Stomach (tissue), 9 donors: ENCODE measurements around the gene TMPRSS11E. TPM values are rescaled to one million over a fixed set of nuclear protein-coding genes. Genes with fewer than 3 reads are reported as not detected.

Source experiments
- DNase-seq, 2 donors: peaks; one replicate each; pipeline versions ENCODE4 v3.0.0 to v3.0.0-alpha.2; 2013 to 2019
- H3K27ac ChIP-seq, 5 donors: fragments of 200-600 bp in 4 of 5; sonication (generic) in 4 of 5; one replicate each; pipeline ENCODE4 v1.5.1; 2013 to 2019; ENCODE audit warnings: mild to moderate bottlenecking in 1 of 5, moderate library complexity in 1 of 5
- H3K27me3 ChIP-seq, 3 donors: fragments of 200-600 bp; sonication (generic); one replicate each; pipeline ENCODE4 v1.5.1; 2017 to 2019; ENCODE audit warnings: mixed run types in 1 of 3
- H3K36me3 ChIP-seq, 4 donors: fragments of 200-600 bp; sonication (generic); 1 replicate in 3 of 4; 2 replicates in 1 of 4; pipeline ENCODE4 v1.5.1; 2016 to 2019
- H3K4me1 ChIP-seq, 4 donors: fragments of 200-600 bp; sonication (generic); one replicate each; pipeline ENCODE4 v1.5.1; 2016 to 2019
- H3K4me3 ChIP-seq, 4 donors: fragments of 200-600 bp; sonication (generic) in 3 of 4; one replicate each; pipeline ENCODE4 v1.5.1; 2016 to 2019; ENCODE audit warnings: mild to moderate bottlenecking in 1 of 4
- H3K9me3 ChIP-seq, 4 donors: fragments of 200-600 bp; sonication (generic); one replicate each; pipeline ENCODE4 v1.5.1; 2016 to 2019
- CTCF ChIP-seq, 7 experiments: fragments of 450-650 bp in 4 of 7; fragments of 200-600 bp in 3 of 7; sonication (generic) in 3 of 7; IDR thresholded peaks; one replicate each; pipeline ENCODE4 v1.5.1; 2016 to 2019; ENCODE audit warnings: antibody characterized with exemption in 7 of 7, control low read depth in 2 of 7, mild to moderate bottlenecking in 1 of 7
- EP300 ChIP-seq: sonication (generic); formaldehyde crosslinking; IDR thresholded peaks from one replicate; pipeline ENCODE4 v1.6.1; 2017; ENCODE audit warnings: antibody characterized with exemption
- POLR2A ChIP-seq, 4 donors: fragments of 450-650 bp; IDR thresholded peaks; one replicate each; pipeline ENCODE4 v1.6.1; 2016; ENCODE audit warnings: antibody characterized with exemption in 4 of 4, control low read depth in 2 of 4, mild to moderate bottlenecking in 1 of 4, moderate library complexity in 1 of 4
- POLR2AphosphoS5 ChIP-seq, 3 donors: sonication (generic); formaldehyde crosslinking; IDR thresholded peaks; one replicate each; pipeline ENCODE4 v1.6.1; 2016; ENCODE audit warnings: antibody characterized with exemption in 3 of 3
- WGBS, 5 donors: extraction: QIAGEN DNeasy Blood & Tissue Kit in 3 of 5; methylation state at CpG; one replicate each; pipeline versions ENCODE4 v1.1.5 to v1.1.7; 2013 to 2018; 5-methylcytosine and 5-hydroxymethylcytosine counted together
- intact Hi-C: fragments of 100-400 bp; cut with DNase I; formaldehyde crosslinking; loops from one replicate; pipeline ENCODE4 v1.15.1; 2023; ENCODE audit warnings: low total_unique reads
- polyA plus RNA-seq, 3 donors: library from polyadenylated mRNA; stranded (reverse); fragments of 200-250 nt; gene quantifications; one replicate each; pipeline ENCODE4 v1.2.3, GENCODE V29; 2013
- total RNA-seq, 5 donors: library from RNA; depleted of rRNA; stranded (reverse); fragments of >200 nt; gene quantifications; one replicate each; pipeline versions ENCODE4 v1.1.0 to v1.2.3, GENCODE V29; 2014 to 2016
- donor health status: healthy with polysubstance abuse.
- donor health status: Bipolar disorder and iron deficiency.
- donor health status: healthy.

The TMPRSS11E gene
- total and polyA plus RNA-seq, 8 donors: 0.31 to 49.9 (median 0.37) TPM; not detected in 5

GRCh38 chr4:68476191-68476590 is 28.9 kb downstream of the TMPRSS11E start:
- H3K9me3 ChIP-seq: no peaks in the 10 kb centered on the region
- DNase-seq: no peak
- TF ChIP-seq POLR2A (IDR thresholded peaks at IDR 0.05) (no peak), CTCF (IDR thresholded peaks at IDR 0.05) (no peak), POLR2AphosphoS5 (IDR thresholded peaks at IDR 0.05) (no peak)
- H3K27ac ChIP-seq: no peak overlapping the region
- H3K4me1 ChIP-seq: no peaks in the 10 kb centered on the region
- no peak overlapping the region for H3K4me3 ChIP-seq
- WGBS, 5 donors: 64 to 87% (median 76%) methylated on average over 5 of the region's 5 CpGs
- no peaks in the 10 kb centered on the region for H3K27me3 ChIP-seq
- H3K36me3 ChIP-seq: no peaks in the 10 kb centered on the region
- intact Hi-C loops: no loop called here

- DNase-seq: no peak
- no peak for TF ChIP-seq CTCF (IDR thresholded peaks at IDR 0.05)
- TF ChIP-seq POLR2AphosphoS5 (IDR thresholded peaks at IDR 0.05): no peak
- TF ChIP-seq POLR2A (IDR thresholded peaks at IDR 0.05): no peak
- TF ChIP-seq EP300: no peak
- 43 to 93% (median 67%) methylated on average over 2 to 5 of the region's 5 CpGs for WGBS, 5 donors
- intact Hi-C loops: no loop called here
- no peak overlapping the region for H3K4me3 ChIP-seq
- no peaks in the 10 kb centered on the region for H3K36me3 ChIP-seq
- H3K4me1 ChIP-seq: peaks cover 0 to under 1% (median 0%) of the 10 kb centered on the region in 4 donors
- H3K27me3 ChIP-seq: no peaks in the 10 kb centered on the region
- no peaks in the 10 kb centered on the region for H3K9me3 ChIP-seq
- no peak overlapping the region for H3K27ac ChIP-seq
These were observed 42.1 kb downstream of the TMPRSS11E start for GRCh38 chr4:68489338-68489737.

- H3K9me3 ChIP-seq: no peaks in the 10 kb centered on the region
- H3K27ac ChIP-seq: no peak overlapping the region
- H3K27me3 ChIP-seq: no peaks in the 10 kb centered on the region
- no peak overlapping the region for H3K4me3 ChIP-seq
- peaks cover 0 to 7% (median 0%) of the 10 kb centered on the region in 4 donors for H3K4me1 ChIP-seq
- intact Hi-C loops: loop anchor here (10.0 kb wide), 1 partner anchor 684 kb away; no protein-coding TSS in a partner anchor
- no peaks in the 10 kb centered on the region for H3K36me3 ChIP-seq
- 83 to 92% (median 90%) methylated on average over 6 of the region's 6 CpGs for WGBS, 5 donors
- DNase-seq: peak in 1 of 2 donors; percentile 35
- TF ChIP-seq CTCF (IDR thresholded peaks at IDR 0.05) (no peak), POLR2A (IDR thresholded peaks at IDR 0.05) (no peak), EP300 (no peak), POLR2AphosphoS5 (IDR thresholded peaks at IDR 0.05) (no peak)
These were observed 43.7 kb downstream of the TMPRSS11E start for GRCh38 chr4:68490826-68491457.

- DNase-seq: peak in 1 of 2 donors; percentile 6
- no peak overlapping the region for H3K27ac ChIP-seq
- no peaks in the 10 kb centered on the region for H3K27me3 ChIP-seq
- peaks cover 0 to 7% (median 0%) of the 10 kb centered on the region in 4 donors for H3K4me1 ChIP-seq
- WGBS, 5 donors: 6 to 20% (median 12%) methylated on average over 1 of the region's 1 CpG
- intact Hi-C loops: loop anchor here (10.0 kb wide), 1 partner anchor 680 kb away; no protein-coding TSS in a partner anchor
- no peaks in the 10 kb centered on the region for H3K9me3 ChIP-seq
- TF ChIP-seq EP300 (no peak), POLR2A (IDR thresholded peaks at IDR 0.05) (no peak), POLR2AphosphoS5 (IDR thresholded peaks at IDR 0.05) (no peak), CTCF (IDR thresholded peaks at IDR 0.05) (no peak)
- H3K4me3 ChIP-seq: no peak overlapping the region
- no peaks in the 10 kb centered on the region for H3K36me3 ChIP-seq
These were observed 47.4 kb downstream of the TMPRSS11E start for GRCh38 chr4:68494688-68495087.
